NOMO-1 treated with dmso at 0.1 percent for 144 hours (cell line): Measurements from ENCODE around the gene C14orf93.

ENCODE experiments used
- DNase-seq: peaks from one replicate; lab custom pipeline; 2025; ENCODE audit not compliant: unreplicated experiment; lab: John Stamatoyannopoulos, UW

Gene C14orf93

DNA sequence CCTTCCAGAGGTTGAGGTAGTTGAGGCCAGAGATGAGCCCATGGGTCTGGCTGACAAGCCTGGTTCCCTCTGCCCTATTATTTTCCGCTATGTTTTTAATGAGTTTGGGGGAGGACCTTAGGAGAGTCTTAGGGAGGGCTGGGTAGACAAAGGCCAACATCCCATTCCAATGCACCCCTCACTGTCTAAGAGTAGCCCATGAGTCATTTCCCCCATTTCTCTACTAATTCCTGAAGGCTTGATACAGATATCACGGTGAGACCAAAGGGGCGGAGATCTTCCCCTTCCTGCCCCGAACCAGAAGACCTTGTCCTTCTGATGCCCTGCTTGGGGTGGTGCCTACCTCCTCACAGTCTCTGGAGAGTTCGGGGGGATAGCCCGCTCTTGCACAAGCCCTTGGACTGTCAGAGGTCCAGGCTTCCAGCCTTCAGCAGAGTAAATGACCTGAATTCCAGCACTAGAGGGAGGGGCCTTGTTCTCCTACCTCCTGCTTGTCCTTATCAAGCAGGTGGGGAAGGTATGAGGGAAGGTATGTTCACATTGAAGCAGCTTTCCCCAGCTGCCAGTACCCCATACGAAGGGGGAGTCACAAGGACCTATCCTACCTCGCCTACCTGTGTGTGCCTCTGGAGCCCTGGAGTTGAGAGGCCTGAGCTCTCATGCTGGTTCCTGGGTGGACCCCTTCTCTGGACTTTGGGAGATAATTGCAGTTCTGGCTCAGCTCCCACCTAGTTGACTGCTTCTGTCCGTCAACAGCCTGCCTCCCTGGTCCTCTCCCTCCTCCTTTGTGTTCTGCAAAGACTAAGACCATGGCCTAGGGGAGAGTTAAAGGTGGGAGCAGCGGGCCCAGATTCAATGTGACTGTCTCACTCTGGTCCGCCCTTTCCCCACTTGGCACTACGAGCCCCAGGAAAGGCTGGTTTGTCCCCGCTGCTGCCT, 35.7 kb upstream of the C14orf93 start:
- DNase-seq = no peak

DNA sequence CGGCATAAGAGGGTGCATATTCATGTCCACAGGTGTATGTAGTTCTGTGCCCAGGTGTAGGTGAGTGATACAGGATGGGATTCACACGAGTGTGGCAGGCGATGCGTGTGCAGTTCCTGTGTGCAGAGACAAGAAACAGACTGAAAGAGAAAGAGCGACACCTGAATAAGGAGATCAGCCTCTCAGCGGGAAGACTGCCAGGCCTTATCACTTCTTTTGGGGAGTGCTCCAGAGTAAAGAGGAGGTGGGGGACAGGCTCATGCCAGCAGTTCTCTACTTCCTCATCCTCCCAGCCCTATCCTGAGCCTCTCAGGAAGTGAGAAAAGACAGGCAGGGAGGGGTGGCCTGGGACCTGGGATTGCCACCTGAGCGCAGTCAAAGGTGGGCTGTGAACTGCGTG, 34.9 kb upstream of the C14orf93 start:
- DNase-seq = no peak

GRCh38 chr14:23043754-23044153, 33.8 kb upstream of the C14orf93 start:
- no peak for DNase-seq

GRCh38 chr14:23043145-23043544, 33.2 kb upstream of the C14orf93 start:
- DNase-seq = no peak

DNA sequence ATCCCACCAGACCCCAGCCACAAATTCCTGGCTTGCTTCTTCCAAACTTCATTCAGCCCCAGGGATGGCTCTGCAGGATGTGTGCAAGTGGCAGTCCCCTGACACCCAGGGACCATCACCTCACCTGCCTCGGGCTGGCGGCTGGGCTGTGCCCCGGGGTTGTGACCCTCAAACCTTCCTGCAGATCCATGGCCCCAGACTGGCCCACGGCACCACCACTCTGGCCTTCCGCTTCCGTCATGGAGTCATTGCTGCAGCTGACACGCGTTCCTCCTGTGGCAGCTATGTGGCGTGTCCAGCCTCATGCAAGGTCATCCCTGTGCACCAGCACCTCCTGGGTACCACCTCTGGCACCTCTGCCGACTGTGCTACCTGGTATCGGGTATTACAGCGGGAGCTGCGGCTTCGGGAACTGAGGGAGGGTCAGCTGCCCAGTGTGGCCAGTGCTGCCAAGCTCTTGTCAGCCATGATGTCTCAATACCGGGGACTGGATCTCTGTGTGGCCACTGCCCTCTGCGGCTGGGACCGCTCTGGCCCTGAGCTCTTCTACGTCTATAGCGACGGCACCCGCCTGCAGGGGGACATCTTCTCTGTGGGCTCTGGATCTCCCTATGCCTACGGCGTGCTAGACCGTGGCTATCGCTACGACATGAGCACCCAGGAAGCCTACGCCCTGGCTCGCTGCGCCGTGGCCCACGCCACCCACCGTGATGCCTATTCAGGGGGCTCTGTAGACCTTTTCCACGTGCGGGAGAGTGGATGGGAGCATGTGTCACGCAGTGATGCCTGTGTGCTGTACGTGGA, 32.4 kb upstream of the C14orf93 start, which contains the start of gene PSMB11:
TSS of gene PSMB11 (plus strand) at position 51 of the 804 bp plus-strand sequence. CDS start at position 65, 14 bp downstream.
- DNase-seq = no peak

DNA sequence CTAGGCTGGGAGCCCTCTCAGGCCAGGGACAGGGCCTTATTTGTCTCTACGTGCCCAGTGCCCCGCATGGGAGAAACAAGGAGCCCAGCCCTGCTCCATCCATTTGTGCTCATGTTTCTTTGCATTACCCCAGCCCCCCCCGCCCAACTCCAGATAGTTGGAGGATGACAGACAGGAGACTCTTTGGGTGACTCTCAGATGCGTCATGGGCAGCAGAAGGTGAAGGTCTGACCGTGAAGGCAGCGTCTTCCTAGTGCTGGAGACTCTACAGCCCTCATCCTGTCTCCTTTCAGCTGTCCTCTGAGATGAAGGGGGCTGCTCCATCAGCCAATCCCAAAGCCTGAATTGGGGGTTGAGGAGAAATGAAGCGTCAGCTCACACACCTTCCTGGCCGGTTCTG, 31.8 kb upstream of the C14orf93 start:
- DNase-seq = no peak

DNA sequence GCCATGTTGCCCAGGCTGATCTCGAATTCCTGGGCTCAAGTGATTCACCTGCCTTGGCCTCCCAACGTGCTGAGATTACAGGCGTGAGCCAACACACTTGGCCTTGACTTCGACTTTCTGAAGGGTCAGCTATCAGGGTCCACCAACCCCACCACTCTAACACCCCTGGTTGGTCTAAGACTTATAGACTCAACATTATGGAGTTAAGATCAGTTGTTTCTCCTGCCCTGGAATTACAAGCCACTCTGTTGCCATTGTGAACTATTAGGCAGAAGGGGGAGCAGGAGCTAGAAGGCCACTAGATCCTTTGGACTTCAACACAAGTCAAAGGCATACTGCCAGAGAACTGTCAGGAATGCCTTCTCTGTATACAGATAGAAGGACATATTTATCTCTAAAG, 30.2 kb upstream of the C14orf93 start:
- DNase-seq = no peak

DNA sequence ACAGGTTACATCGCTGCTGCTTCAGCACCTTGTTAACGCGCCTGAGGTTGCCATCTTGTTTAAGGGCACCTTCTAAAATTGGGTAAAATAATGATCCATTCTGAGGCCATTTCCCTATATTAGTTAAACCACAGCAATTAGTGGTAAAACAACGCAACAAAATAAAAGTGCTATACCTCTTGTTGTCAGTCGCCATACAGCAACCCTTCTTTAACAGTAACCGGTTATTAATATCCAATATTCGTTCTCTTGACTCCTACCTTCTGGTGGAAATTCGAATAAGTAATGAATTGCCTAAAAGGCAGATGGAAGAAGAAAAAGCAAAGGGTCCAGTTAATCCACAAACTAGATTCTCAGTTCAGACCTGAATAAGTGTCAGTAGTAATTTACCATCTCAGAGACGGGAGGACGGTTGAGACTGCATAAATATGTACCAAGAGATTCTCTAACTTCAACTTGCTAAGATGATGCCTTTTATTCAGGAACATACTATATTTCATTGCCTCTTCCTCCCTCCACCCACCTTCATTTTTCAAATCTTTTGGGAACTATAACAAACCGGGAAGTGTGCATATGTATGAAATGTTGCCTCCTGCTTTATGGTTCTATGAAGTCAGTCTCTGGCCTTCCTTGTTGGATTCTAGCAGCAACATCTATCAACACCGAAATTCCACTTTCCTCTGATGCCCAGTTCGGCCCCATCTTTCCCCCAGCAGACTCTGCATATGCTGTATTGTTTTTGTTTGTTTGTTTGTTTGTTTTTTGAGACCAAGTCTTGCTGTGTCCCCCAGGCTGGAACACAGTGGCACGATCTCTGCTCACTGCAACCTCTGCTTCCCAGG, 25.6 kb upstream of the C14orf93 start:
- DNase-seq = no peak

DNA sequence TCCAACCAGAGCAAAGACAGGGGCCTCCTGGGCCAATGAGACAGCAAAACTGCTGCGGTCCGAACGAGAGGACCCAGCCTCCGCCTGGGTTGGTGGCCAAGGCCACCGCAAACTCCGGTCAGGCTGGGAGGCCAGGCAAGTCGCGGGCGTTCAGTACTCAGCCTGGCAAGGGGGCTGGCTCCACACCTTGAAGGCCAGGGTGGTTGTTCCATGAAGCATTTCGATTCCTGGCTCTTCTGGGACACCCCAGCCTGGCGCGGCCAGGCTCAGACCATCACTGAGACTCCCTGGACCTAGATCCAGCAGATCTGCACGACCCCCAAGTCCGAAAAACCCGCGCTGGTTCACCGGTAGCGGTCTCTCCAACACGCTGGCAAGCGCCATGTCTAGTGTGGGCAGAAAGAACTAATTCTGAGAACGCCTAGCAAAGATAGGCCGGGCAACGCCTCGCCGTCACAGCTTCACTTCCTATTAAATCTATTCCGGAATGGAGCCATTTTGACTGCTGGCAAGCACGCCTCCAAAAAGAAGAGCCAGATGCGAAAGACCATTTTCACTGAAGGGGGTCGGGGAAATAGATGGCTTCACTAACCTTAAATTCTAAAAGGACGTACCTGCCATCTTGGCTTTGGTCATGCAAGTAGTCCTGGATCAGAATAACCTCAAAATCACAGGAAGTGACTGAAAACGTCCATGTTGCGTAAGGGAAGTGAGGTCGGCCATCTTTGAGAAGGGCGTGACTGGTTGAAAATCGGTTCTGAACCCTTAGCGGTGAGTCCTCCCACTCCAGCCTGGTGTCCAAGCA, 24.8 kb upstream of the C14orf93 start, which contains the start of gene PSMB5:
TSS of gene PSMB5 (minus strand) at position 403 of the 805 bp plus-strand sequence. CDS start at position 384, 19 bp downstream.
- no peak for DNase-seq

DNA sequence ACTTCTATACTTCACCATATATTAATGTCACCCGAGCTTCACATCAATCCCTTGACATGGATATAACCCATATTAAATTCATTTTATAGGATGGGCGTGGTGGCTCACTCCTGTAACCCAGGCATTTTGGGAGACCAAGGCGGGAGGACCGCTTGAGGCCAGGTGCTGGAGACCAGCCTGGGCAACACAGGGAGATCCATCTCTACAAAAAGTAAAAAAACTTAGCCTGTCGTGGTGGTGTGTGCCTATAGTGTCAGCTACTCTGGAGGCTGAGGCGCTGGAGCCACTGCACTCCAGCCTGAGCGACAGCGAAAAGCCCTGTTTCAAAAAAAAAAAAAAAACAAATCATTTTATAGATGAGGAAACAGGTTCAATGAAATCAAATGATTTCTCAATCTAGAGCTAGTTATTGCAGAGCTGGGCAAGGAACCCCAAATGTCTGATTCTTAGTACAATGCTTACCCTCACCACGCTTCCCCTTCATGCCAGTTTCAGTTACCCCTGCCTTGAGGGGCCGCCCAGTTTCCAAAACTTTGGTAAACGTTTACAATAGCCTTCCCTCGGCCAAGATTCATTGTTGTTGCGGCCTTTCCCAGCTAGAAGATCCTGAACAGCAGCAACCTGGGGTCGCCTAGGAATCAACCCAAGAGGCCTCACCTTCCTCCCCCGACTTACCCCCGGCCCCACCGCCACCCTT, 24.0 kb upstream of the C14orf93 start:
- no peak for DNase-seq

- DNase-seq = no peak
Observed at GRCh38 chr14:23033251-23033727, 23.3 kb upstream of the C14orf93 start.

DNA sequence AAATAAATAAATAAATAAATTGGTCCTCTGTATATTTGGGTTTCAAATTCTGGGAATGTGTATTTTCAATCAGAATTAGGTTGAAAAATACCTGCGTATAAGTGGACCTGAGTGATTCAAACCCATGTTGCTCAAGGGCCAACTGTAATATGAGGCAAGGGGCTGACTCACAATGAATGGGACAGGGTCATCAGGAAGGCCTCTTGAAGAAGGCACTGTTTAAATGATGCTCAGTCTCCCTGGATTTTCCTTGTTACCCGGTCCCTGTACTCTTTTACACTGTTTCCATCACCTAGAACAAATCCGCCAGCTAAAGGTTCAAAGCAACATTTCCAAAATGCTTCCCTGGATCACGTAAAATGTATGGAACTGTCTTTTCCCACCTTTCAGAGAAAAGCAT, 21.0 kb upstream of the C14orf93 start:
- no peak for DNase-seq

DNA sequence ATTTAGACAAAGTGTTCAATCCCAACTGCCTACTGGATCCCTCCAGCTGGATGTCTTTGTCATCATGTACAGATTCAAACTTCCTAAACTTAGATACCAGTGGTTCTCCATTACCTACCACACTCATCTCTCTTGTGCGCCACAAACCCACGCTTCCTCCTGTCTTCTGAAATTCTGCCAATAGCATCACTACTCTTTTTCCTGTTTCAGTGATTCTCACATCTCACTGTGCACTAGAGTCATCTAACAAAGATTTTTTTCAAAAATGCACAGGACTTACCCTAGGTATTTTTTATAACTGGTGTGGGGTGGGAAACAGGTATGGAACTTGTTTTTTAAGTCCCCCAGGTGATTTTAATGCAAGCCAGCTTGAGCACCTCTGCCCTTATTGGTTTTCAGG, 18.9 kb upstream of the C14orf93 start:
- DNase-seq = no peak

GRCh38 chr14:23025151-23025814, 15.3 kb upstream of the C14orf93 start:
- DNase-seq = no peak

DNA sequence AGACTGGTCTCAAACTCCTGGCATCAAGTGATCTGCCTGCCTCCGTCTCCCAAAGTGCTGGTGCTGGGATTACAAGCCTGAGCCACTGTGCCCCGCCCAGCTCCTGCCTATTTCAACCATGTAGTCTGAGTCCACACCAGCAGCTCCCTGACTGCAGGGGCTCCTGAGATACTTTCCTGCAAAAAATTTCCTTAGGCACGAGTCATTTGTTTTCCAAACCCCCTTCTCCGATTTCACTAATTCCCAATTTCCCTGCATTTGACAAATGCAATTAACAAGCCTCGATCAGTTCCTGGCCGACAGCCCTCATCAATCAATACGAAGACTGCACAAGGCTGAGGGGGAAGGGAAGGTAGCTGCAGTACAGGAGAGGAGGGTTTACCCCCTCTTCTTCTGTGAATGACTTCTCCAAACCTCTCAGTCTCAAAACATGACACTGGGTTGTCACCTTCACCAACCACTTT, 14.7 kb upstream of the C14orf93 start:
- DNase-seq = no peak

GRCh38 chr14:23023795-23024152, 13.8 kb upstream of the C14orf93 start:
- DNase-seq = no peak

GRCh38 chr14:23023022-23023794, 13.3 kb upstream of the C14orf93 start:
- DNase-seq = no peak

GRCh38 chr14:23021889-23022442, 12.0 kb upstream of the C14orf93 start:
- no peak for DNase-seq
